Activated naive CD4-positive, alpha-beta T cell treated with anti-CD3 and anti-CD28 coated beads, Interleukin-2, amount 50 U/mL, for 24 hours (primary cell): Measurements from ENCODE around the gene HSPA5.
"Not testable (repeated sequence)": the region's sequence is repeated elsewhere in the genome, so short reads cannot be mapped to it uniquely, and the experiment has no call there.

Experiments
- H3K27ac Mint-ChIP-seq: one replicate; pipeline ENCODE4 v1.8.0; 2021; ENCODE audit warnings: mild to moderate bottlenecking, mixed read lengths
- H3K27me3 Mint-ChIP-seq: one replicate; pipeline ENCODE4 v1.8.0; 2021; ENCODE audit warnings: mixed read lengths
- H3K36me3 Mint-ChIP-seq: one replicate; pipeline ENCODE4 v1.8.0; 2021; ENCODE audit warnings: mixed read lengths
- H3K4me1 Mint-ChIP-seq: one replicate; pipeline ENCODE4 v1.8.0; 2021; ENCODE audit warnings: mixed read lengths
- H3K4me3 Mint-ChIP-seq: one replicate; pipeline ENCODE4 v1.8.0; 2021; ENCODE audit warnings: mild to moderate bottlenecking, mixed read lengths
- H3K9me3 Mint-ChIP-seq: one replicate; pipeline ENCODE4 v1.8.0; 2021; ENCODE audit warnings: mixed read lengths

Gene HSPA5

DNA sequence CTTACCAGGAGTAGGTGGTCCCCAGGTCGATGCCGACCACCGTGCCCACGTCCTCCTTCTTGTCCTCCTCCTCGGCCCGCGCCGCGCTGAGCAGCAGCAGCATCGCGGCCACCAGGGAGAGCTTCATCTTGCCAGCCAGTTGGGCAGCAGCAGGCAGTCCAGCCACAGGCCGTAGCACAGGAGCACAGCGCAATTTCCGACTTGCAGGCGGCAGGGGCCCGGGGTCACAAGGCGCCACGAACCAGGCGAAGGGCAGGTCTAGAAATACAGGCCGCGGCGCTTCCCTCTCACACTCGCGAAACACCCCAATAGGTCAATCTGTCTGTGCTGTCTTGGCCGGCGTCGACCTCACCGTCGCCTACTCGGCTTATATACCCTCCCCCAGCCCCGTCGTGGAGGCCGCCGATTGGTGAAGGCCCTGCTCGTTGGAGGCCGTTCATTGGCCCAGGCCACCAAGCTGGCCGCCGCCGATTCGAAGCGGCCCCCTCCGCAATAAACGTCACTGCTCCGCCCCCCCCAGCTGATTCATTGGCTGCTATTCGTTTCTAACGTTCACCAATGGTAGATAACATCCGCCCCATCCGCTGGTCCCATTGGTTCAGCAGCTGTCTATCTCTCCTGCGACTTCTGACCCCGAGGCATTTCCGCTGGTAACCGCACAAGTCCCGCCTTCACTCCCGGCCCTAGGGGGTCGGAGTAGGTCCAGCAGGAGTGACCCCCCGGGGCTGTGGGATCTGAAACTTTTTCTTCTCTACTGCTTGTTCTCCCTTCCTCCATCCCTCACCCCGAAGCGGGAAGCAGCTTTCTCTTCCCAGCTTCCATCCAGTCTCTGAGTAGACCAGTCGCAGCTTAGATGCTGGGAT, at the start of gene HSPA5:
HSPA5 (minus strand) TSS at position 344 of the 863 bp plus-strand sequence; CDS start at position 127, 217 bp downstream.
- H3K9me3 Mint-ChIP-seq, result no peaks in the 10 kb centered on the region
- peak within 1 kb of the TSS; percentile 99 for H3K4me3 Mint-ChIP-seq
- H3K27me3 Mint-ChIP-seq, result no peaks in the 10 kb centered on the region

DNA sequence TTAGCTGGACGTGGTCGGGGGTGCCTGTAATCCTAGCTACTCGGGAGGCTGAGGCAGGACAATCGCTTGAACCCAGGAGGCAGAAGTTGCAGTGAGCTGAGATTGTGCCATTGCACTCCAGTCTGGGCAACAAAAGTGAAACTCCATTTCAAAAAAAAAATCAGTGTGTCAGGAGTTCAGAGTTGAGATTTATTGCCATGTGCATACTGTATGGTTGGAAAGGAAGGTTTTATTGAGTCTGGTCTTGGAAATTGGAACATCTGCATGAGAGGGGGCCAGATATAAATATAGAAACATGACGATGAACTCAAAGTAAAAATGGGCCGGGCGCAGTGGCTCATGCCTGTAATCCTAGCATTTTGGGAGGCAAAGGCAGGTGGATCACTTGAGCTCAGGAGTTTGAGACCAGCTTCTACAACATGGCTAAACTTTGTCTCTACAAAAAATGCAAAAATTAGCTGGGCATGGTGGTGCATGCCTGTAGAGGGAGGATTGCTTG, 45.8 kb upstream of the HSPA5 start:
- H3K36me3 Mint-ChIP-seq, H3K27me3 Mint-ChIP-seq, H3K4me3 Mint-ChIP-seq, H3K9me3 Mint-ChIP-seq, H3K27ac Mint-ChIP-seq: not testable (repeated sequence)
- H3K4me1 Mint-ChIP-seq, result peaks cover 23% of the 10 kb centered on the region

More for the DNA sequence above, at the start of gene HSPA5:
- H3K27ac Mint-ChIP-seq, result peak within 1 kb of the TSS; percentile 99
- peaks cover 38% of the 10 kb centered on the region for H3K4me1 Mint-ChIP-seq
- H3K36me3 Mint-ChIP-seq, result peaks cover 36% of the 10 kb centered on the region

DNA sequence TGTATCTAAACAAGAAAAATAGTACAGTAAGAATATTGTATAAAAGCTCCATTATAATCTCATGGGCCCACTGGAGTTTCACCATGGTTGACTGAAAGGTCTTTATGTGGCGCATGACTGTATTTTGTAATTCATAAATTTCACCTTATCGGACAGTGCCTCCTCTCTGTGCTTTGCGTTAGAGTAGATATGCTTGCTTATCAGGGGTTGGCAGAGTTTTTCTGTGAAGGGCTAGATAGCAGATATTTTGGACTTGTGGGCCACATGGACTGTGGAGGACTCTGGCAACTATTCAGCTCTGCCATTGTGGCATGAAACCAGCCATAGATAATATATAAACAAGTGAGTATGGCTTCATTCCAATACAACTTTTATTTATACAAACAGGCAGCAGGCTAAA, 43.7 kb upstream of the HSPA5 start:
- H3K4me3 Mint-ChIP-seq, result no peak overlapping the region
- no peaks in the 10 kb centered on the region for H3K27me3 Mint-ChIP-seq
- peaks cover 2% of the 10 kb centered on the region for H3K36me3 Mint-ChIP-seq
- H3K27ac Mint-ChIP-seq, result no peak overlapping the region
- H3K9me3 Mint-ChIP-seq, result no peaks in the 10 kb centered on the region
- peaks cover 23% of the 10 kb centered on the region for H3K4me1 Mint-ChIP-seq

DNA sequence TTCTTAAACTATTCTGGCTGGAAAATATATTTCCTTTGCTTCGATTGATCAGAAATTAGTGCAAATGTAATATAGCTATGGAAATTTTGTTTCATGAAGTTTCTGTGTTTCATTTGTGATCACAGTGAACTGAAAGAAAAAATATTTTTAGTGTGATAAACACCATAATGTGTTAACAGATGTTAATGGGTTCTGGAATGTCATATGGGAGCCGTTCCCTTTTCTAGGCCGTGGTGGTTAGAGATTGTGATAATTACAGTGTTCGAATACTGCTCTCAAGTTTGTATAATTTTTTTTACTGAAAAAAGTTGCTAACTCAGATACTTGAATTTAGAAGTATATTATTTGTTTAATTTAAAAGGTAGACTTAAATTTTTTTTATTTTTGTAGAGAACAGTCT, 39.8 kb upstream of the HSPA5 start:
- Mint-ChIP-seq H3K36me3 (peaks cover 3% of the 10 kb centered on the region), H3K27ac (no peak overlapping the region), H3K9me3 (no peaks in the 10 kb centered on the region), H3K4me1 (peaks cover 24% of the 10 kb centered on the region), H3K27me3 (no peaks in the 10 kb centered on the region), H3K4me3 (no peak overlapping the region)

DNA sequence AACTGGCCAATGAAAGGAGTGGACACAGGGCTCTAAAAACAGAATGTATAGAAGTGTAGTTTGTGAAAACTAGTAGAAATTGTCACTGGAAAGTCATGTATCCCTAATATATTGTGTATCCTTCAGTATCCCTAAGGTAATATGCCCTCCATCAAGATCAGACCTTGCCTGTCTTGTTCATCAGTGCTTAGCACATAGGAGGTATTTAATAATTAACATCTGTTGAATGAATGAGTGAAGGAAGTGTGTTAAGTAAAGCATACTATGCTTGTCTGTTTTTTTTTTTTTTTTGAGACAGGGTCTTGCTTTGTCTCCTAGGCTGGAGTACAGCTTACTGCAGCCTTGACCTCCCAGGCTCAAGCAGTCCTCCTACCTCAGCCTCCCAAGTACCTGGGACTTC, 36.3 kb upstream of the HSPA5 start:
- Mint-ChIP-seq H3K27ac (no peak overlapping the region), H3K36me3 (peaks cover 5% of the 10 kb centered on the region)

DNA sequence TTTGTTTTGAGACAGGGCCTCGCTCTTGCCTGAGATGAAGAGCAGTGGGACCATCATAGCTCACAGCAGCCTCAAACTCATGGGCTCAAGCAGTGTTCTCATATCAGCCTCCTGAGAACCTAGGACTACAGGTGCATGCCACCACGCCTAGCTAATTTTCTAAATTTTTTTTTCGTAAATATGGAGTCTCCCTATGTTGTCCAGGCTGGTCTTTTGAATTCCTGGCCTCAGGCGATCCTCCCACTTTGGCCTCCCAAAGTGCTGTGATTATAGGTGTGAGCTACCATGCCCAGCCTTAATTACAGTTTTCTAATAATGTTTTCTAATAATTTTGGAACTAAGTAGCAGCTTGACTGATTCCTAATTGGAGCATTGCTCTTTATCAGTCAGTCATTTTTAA, 35.6 kb upstream of the HSPA5 start:
- Mint-ChIP-seq H3K27ac (no peak overlapping the region), H3K4me1 (peaks cover 27% of the 10 kb centered on the region), H3K9me3 (no peaks in the 10 kb centered on the region), H3K4me3 (no peak overlapping the region), H3K36me3 (peaks cover 5% of the 10 kb centered on the region), H3K27me3 (no peaks in the 10 kb centered on the region)

More for the DNA sequence above, 36.3 kb upstream of the HSPA5 start:
- H3K9me3 Mint-ChIP-seq, result no peaks in the 10 kb centered on the region
- no peaks in the 10 kb centered on the region for H3K27me3 Mint-ChIP-seq
- peaks cover 25% of the 10 kb centered on the region for H3K4me1 Mint-ChIP-seq
- H3K4me3 Mint-ChIP-seq, result no peak overlapping the region

DNA sequence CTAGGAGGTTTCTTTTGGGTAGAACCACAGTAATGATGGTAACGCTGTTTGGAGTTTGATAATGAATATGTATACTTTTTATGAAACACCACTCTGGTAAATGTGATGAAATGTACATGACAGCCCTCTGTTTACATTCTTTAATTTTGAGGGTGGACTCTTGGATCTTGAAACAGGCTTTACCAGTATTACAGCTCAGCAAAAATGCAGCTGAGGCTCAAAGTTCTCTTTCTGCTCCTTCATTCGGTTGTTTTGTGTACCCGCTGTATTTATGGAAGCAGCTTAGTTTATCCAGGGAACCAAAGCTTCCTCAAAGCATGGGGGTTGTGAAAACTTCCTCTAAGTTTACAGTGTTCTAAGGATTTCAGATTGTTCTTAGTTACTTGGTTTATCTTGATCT, 31.6 kb upstream of the HSPA5 start:
- H3K27me3 Mint-ChIP-seq, result no peaks in the 10 kb centered on the region
- no peaks in the 10 kb centered on the region for H3K9me3 Mint-ChIP-seq
- H3K4me3 Mint-ChIP-seq, result peak overlapping the region; percentile 36
- H3K27ac Mint-ChIP-seq, result no peak overlapping the region
- peaks cover 51% of the 10 kb centered on the region for H3K4me1 Mint-ChIP-seq
- H3K36me3 Mint-ChIP-seq, result peaks cover 12% of the 10 kb centered on the region

DNA sequence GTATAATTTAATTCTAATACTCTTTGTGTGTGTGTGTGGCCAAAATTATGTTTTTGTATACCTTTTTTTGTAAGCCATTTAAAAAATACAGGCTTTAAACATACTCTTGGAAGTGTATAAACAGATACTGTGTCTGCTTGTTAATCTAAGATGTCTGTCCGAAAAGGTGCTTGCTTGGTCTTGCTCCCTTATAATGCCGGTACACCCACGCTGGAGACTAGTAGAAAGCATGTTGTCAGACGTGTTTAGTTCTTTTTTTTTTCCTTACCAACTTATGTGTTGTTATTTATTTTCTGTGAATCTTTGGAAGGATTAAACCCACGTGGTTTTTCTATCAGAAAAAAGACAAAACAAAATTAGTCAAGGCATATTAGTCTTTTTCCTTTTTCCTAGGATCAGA, 29.9 kb upstream of the HSPA5 start:
- Mint-ChIP-seq H3K27ac (no peak overlapping the region), H3K4me3 (no peak overlapping the region), H3K4me1 (peaks cover 50% of the 10 kb centered on the region), H3K27me3 (no peaks in the 10 kb centered on the region), H3K9me3 (no peaks in the 10 kb centered on the region), H3K36me3 (peaks cover 12% of the 10 kb centered on the region)

DNA sequence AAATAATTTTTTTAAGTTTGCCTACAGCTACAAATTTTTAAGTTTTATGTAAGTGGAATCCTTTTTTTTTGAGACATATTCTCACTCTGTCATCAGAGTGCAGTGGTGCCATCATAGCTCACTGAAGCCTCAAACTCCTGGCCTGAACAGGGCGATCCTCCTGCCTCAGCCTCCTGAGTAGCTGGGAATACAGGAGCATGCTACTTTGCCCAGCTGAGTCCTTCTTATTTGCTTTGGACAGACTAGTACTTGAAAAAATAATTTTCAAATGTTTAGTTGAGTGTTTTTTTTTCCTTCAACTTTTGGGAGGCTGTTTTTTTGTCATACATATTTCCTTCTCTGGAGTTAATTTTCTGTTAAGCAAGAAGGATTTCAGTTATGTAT, 27.9 kb upstream of the HSPA5 start:
- H3K36me3 Mint-ChIP-seq, result peaks cover 12% of the 10 kb centered on the region
- no peak overlapping the region for H3K4me3 Mint-ChIP-seq
- no peaks in the 10 kb centered on the region for H3K9me3 Mint-ChIP-seq
- H3K27ac Mint-ChIP-seq, result no peak overlapping the region
- H3K27me3 Mint-ChIP-seq, result no peaks in the 10 kb centered on the region
- peaks cover 61% of the 10 kb centered on the region for H3K4me1 Mint-ChIP-seq

DNA sequence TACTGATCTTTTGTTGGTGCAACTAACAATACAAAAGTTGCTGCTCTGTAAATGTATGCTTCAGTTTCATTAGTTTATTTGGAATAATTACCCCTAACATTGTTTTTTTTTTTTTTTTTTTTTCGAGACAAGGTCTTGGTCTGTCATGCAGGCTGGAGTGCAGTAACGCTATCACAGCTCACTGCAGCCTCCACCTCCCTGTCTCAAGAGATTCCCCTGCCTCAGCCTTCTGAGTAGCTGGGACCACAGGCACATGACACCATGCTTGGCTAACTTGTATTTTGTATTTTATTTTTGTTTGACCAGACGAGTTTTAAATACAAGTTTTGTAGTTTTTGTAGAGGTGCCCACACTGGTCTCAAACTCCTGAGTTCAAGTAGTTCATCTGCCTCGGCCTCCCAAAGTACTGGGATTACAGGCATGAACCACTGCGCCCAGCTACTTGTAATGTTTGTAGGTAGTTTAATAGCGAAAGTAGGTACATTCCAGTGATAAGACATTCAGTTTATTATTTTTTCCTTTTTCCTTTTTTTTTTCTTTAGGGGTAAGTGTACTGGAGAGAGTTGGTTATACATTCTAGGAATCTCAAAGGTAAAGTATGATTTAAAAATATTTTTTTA, 27.4 kb upstream of the HSPA5 start:
- Mint-ChIP-seq H3K4me3 (no peak overlapping the region), H3K9me3 (no peaks in the 10 kb centered on the region), H3K4me1 (peaks cover 65% of the 10 kb centered on the region), H3K27me3 (no peaks in the 10 kb centered on the region), H3K27ac (peak overlapping the region; percentile 23), H3K36me3 (peaks cover 15% of the 10 kb centered on the region)

DNA sequence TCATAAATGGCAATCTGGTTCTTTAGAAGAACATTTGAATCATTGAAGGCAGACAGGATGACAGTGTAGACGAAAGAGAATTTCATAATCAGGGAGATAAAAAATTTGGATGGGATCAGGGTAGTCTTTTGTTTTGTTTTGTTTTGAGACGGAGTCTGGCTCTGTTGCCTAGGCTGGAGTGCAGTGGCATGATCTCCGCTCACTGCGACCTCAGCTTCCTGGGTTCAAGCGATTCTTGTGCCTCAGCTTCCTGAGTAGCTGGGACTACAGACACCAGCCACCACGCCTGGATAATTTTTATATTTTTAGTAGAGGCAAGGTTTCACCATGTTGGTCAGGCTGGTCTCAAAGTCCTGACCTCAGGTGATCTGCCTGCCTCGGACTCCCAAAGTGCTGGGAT, 22.9 kb upstream of the HSPA5 start:
- H3K27ac Mint-ChIP-seq, result peak overlapping the region; percentile 57
- not testable (repeated sequence) for H3K9me3 Mint-ChIP-seq, H3K36me3 Mint-ChIP-seq, H3K27me3 Mint-ChIP-seq
- peak overlapping the region; percentile 85 for H3K4me3 Mint-ChIP-seq
- H3K4me1 Mint-ChIP-seq, result peaks cover 53% of the 10 kb centered on the region

DNA sequence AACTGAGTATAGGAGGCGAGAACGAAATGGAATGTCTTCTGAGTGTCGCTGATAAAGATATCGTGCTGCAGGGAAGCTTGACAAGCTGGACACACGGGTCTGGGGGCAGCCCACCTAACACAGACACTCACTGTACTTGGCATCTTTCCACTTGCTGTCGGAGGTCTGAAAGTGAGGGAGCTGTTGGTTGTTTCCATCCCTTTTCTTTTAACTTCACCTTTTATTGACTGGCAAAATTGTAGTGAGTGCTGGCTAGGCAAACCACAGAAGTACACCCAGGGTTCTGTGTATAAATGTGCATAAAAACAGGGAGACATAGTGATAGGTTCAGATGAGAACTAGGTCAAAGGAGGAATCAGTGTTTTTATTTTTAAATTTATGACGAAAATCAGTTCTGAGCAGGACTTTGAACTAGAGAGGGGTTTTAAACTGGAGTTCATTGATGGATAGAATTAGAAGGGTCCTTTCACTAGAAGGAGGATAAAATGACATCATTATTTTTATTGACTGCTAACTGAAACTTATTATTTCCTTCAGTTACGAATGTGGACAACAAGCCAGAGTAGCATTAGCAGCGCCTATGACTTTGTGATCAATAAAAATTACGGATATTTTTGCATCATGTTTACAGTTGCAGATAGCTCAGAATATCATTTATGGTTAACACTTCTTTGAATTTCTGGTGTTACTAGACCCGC, 21.3 kb upstream of the HSPA5 start:
- peaks cover 41% of the 10 kb centered on the region for H3K4me1 Mint-ChIP-seq
- no peaks in the 10 kb centered on the region for H3K9me3 Mint-ChIP-seq
- peak overlapping the region; percentile 80 for H3K27ac Mint-ChIP-seq

DNA sequence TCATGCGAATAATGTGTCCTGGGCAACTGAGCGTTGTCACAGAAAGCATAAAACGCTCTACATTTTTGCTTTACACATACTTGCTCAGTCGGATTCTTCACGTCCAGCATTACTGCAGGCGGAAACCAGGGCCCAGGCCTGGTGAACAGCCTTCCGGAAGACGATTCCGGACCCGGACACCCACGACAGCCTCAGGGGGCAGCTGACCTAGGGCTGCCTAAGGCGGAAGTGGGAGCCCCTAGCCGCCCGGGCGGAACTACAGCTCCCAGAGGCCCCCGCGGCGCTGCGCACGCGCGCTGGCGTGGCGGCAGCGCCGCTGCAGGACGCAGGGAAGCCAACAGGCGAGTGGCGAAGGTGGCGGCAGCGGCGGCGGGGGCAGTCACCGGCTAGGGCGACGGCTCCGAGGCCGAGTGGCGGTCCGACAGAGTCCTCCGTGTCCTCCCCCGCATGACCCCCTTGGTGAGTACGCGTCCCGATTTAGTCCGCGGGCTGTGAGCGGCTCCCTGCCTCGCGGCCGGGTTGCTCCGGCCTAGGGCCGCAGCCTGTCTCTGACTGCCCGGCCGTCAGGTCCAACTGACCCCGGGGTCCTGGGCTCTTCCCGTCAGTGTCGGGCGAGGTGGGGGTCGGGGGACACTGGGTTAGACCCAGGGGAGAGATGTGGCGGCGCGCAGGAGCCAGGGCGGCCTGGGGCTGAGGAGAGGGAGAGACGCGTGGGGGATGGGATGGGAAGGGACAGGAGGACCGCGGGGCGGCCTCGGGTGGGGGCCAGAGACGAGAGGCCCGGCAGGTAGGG, 20.6 kb upstream of the HSPA5 start, which contains the start of gene GAPVD1:
GAPVD1 (plus strand) TSS at position 326 of the 793 bp plus-strand sequence. CDS start 37,096 bp downstream, outside the sequence.
- Mint-ChIP-seq H3K4me3 (peak within 1 kb of the TSS; percentile 99), H3K27ac (peak within 1 kb of the TSS; percentile 86), H3K9me3 (no peaks in the 10 kb centered on the region), H3K4me1 (peaks cover 36% of the 10 kb centered on the region), H3K36me3 (peaks cover 2% of the 10 kb centered on the region), H3K27me3 (no peaks in the 10 kb centered on the region)

More for the DNA sequence above, 21.3 kb upstream of the HSPA5 start:
- no peaks in the 10 kb centered on the region for H3K27me3 Mint-ChIP-seq
- peak overlapping the region; percentile 99 for H3K4me3 Mint-ChIP-seq
- peaks cover 2% of the 10 kb centered on the region for H3K36me3 Mint-ChIP-seq

DNA sequence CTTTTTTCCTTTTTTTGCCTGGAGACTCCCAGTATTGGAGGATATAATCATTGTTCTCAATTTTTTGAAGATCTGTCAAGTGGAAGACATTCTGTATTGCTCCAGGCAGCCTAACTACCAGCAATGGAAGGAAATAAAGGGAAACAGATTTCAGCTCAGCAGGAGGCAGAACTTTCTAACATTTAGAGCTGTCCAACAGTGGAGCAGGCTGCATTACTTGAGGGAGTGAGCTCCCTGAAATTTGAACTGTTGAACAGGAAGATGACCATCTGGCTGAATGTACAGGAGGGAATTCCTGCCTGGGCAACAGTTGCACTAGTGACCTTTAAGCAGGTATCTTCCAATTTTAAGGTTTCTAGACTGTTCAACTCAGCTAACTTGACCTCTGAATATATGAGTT, 19.4 kb upstream of the HSPA5 start:
- H3K4me1 Mint-ChIP-seq, result peaks cover 30% of the 10 kb centered on the region
- peak overlapping the region; percentile 99 for H3K4me3 Mint-ChIP-seq
- no peaks in the 10 kb centered on the region for H3K27me3 Mint-ChIP-seq
- H3K9me3 Mint-ChIP-seq, result no peaks in the 10 kb centered on the region
- peak overlapping the region; percentile 73 for H3K27ac Mint-ChIP-seq
- H3K36me3 Mint-ChIP-seq, result peaks cover 2% of the 10 kb centered on the region
